ENCODE results near the gene SLC12A4.

DNA sequence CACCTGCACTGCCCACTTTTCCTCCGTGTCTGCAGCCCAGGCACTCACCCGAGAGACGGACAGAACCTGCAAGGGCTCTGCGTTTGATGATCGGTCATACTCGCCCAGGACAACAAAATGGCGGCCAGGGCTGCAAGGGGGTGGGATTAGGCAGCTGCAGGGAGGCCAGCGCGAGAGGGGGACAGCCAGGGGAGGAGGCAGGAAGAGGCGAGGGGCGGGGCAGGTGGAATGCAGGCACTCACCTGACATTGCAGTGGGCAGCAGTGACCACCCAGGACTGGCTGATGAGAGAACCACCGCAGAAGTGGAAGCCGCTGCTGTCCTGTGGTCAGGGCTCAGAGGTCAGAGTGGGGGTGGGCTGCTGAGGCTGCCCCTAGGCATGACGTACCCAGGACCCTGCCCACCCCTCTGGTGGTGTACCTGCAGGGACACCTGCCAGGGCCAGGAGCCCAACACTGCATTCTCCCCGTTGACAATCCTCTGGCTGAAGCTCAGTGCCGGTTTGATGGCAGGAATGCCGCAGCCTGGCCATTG is 37.7 kb downstream of the SLC12A4 start:
- TF ChIP-seq POLR2AphosphoS5 (IDR thresholded peaks at IDR 0.05) (no peak), CTCF (IDR thresholded peaks at IDR 0.05) (no peak), POLR2A (IDR thresholded peaks at IDR 0.05) (no peak)
